H1 (cell line): Measurements from ENCODE around the gene PAX3.

Experiments used
- CREB1 ChIP-seq: IDR thresholded peaks from 2 replicates; pipeline ENCODE4 v1.6.1; 2012; ENCODE audit warnings: inconsistent platforms
- CTCF ChIP-seq, 3 experiments: IDR thresholded peaks; 1 replicate in 2 of 3; 2 replicates in 1 of 3; pipeline versions ENCODE4 v1.5.1 to v1.6.1; 2011; ENCODE audit warnings: low read length in 3 of 3, mild to moderate bottlenecking in 3 of 3, inconsistent platforms in 2 of 3, low read depth in 1 of 3, moderate library complexity in 1 of 3; ENCODE audit not compliant: insufficient read depth in 1 of 3; ENCODE audit errors: control extremely low read depth in 1 of 3
- GABPA ChIP-seq: IDR thresholded peaks from 2 replicates; pipeline ENCODE4 v1.6.1; 2011; ENCODE audit warnings: mild to moderate bottlenecking, low read length, moderate library complexity, borderline replicate concordance; ENCODE audit not compliant: insufficient read depth
- SUZ12 ChIP-seq: fragments of 200-600 bp; sonication (generic); IDR thresholded peaks from 2 replicates; pipeline ENCODE4 v1.6.1; 2012; ENCODE audit warnings: mild to moderate bottlenecking, inconsistent platforms, low read length, moderate library complexity, mixed read lengths
- TBP ChIP-seq: IDR thresholded peaks from 2 replicates; pipeline ENCODE4 v1.6.1; 2011; ENCODE audit warnings: low read depth, low read length, improper control_type of control experiment

- no peak for TF ChIP-seq SUZ12
- TF ChIP-seq CTCF (IDR thresholded peaks at IDR 0.05; ENCODE audit: control extremely low read depth in 1 of 3, insufficient read depth in 1 of 3, low read depth in 1 of 3, low read length in 3 of 3) = no peak
- no peak for TF ChIP-seq GABPA
- no peak for TF ChIP-seq CREB1
- no peak for TF ChIP-seq TBP
These were observed 842 bp downstream of the PAX3 start for GRCh38 chr2:222298001-222298310.
